SK-N-DZ (cell line): ENCODE data around the gene NRP1.

ENCODE experiments used
- DNase-seq: peaks from one replicate; pipeline ENCODE4 v3.0.0-alpha.2; 2015; ENCODE audit warnings: low spot score

NRP1 gene

DNA sequence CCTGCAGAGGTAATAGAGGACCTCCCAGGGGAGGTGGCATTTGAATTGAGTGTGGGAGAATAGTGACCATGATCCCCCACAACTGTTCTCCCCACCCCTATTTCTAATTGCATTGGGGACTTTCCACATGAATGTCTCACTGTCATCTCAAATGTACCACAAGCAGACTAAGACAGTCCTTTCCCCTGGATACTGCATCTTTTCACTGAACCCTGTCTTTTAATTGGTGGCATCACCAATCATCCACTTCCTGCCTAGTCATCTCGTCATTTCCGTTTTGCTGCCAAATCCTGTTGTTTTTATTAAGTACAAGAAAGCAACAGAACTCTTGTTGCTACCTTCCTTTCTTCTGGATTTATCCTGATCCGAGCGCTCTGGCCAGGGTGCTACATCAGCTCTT lies 120.3 kb downstream of the NRP1 start:
- no peak for DNase-seq

DNA sequence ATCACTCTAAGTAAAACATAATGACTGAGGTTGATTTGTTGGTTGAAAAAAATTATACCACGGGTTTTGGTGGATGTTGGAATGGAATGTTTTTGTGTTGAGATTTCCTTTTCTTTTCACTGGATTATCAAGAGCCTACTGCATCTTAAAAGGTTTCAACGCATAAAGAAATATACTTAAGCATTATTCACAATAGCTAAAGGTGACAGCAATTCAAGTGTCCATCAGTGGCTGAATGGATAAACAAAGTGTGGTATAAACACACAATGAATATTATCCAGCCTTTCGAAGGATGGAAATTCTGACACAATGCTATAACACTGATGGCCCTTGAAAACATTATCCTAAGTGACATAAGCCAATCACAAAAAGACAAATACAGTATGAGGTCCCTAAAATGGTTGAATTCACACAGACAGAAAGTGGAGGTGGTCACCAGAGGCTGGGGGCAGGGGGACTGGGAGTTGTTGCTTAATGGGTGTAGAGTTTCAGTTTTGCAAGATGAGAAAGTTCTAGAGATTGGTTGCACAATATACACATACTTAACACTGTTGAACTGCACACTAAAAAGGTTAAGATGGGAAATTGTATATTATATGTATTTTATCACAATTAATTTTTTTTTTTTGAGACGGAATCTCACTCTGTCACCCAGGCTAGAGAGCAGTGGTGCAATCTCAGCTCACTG lies 122.3 kb downstream of the NRP1 start:
- no peak for DNase-seq

- no peak for DNase-seq
Measured at GRCh38 chr10:33211106-33211878, 123.2 kb downstream of the NRP1 start.

GRCh38 chr10:33209802-33210201 lies 124.7 kb downstream of the NRP1 start:
- DNase-seq: no peak

GRCh38 chr10:33208166-33208565 lies 126.3 kb downstream of the NRP1 start:
- no peak for DNase-seq

- no peak for DNase-seq
Measured at GRCh38 chr10:33204031-33204430, 130.4 kb downstream of the NRP1 start.

- no peak for DNase-seq
Measured at GRCh38 chr10:33201971-33202370, 132.5 kb downstream of the NRP1 start.

DNA sequence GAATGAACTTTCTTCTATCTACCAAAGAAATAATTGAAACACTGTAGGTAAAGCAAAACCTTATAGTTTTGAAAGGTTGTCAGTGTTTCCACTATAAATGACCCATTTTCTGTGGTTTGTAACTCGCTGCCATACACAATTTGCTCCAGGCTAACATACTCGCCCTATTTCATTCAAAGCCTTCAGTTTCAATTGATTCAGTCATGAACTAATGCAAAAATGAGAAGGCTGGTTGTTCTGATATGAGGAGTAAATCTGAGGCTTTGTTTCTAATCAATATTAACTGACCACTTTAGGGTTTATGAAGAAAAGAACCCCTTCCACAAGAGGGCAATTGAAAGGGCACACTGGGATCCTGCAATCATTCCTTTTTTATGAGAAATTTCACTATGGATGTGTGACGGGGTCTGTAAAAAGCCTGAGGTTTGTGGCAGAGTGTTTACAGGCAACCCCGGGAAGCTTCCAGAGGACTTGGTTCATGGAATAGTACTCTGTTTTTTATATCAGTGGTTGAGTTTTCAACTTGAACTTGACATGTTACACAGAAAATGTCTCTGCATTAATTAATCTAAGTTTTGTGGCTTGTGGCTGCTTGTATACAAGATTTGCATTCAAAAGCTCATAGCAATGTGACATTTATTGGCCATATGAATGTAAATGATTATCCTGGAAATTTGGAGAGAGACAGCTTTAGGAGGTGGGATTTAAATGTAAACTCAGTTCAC lies 133.2 kb downstream of the NRP1 start:
- DNase-seq: no peak

DNA sequence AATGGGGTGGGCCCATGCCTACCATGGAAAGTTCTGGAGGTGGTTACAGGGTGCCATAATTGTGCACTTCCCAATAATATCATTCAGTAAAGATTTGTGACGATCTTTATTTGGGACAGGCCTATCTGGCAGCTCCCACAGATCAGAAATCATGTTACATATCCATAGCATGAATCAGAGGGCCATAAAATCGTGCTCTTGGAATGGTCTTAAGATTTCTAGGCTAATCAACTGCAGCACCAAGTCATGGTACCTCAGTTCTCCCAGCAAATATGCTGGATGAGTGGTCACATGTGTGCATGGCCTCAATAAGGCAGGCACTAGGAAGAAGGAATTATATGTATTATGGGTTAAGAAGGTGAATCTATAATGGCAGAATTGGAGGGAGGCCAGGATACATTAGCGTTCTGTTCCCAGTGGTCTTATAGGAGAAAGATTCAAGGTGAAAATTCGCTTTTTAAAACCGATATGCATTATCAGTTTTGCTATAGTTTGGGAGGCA lies 134.7 kb downstream of the NRP1 start:
- no peak for DNase-seq

DNA sequence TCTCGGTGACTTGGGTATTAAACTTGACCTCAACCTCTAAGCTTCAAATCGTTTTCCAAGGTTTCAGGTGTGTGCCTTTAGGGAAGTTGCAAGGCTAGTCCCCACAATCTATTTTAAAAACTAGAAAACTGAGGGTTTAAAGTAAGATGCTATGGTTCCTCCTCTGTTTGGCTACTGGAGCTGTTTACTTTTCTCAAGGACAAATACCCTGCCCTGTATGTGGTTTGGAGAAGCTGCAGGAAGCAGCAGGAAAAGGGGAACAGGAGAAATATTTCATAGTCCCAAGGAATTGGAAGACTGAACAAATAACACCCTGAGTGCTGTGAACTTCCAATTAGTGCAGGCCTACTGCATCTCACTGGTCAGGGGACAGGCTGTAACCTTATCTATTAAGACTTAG lies 135.9 kb downstream of the NRP1 start:
- no peak for DNase-seq

GRCh38 chr10:33196710-33197491 lies 137.6 kb downstream of the NRP1 start:
- no peak for DNase-seq

DNA sequence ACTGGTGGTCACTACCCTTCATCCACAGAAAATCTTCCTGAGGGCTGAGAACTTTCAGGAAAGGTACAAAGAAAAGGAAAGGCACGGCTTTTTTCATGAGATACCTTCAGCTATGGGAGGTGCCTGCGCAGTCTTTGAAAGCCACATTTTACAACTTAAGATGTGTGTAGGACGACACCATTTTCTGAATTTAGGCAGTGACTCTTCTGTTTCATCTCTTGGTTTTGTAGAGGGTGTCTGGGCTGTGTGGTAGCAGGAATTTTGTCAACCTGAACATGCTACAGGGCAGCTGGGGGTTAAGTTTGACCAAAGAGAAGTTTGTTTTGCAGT lies 138.1 kb downstream of the NRP1 start:
- no peak for DNase-seq

DNA sequence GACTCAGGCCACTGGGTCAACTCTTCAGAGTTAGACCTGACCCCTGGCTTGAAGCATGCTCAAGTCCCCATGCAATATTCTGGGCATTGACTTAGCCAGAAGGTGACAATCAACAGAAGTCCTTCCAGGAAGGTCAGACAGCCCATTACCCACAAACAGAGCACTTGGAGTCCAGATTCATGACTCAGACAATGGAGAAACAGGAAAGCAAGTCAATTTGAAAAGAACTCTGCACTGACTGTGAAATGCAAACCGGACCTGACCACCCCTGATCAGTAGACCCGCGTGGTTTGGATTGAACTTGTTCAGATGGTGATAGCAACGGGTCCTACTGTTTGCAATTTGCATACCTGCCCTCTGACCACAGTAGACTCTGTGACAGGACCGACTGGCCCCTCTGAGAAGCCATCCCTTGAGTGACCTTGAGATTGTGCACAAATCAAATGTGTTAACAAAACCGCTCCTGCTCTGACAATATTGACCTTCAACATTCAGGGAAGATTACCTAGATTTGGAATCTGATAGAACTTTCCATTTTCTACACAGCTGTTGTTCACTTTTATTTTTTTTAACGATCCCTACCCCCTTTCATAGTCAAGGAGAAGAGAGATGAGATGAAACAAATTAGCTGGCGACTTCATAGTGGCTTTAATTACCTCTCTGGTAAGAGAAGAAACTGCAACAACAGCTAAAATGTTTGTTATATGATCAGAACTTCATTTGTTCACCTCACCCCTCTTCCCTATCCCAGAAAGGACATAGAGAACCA lies 138.7 kb downstream of the NRP1 start:
- no peak for DNase-seq

GRCh38 chr10:33193701-33194521 lies 140.6 kb downstream of the NRP1 start:
- no peak for DNase-seq

- peak; percentile 62 for DNase-seq
Measured at GRCh38 chr10:33193057-33193700, 141.3 kb downstream of the NRP1 start.

GRCh38 chr10:33192190-33192589 lies 142.3 kb downstream of the NRP1 start:
- DNase-seq: no peak

DNA sequence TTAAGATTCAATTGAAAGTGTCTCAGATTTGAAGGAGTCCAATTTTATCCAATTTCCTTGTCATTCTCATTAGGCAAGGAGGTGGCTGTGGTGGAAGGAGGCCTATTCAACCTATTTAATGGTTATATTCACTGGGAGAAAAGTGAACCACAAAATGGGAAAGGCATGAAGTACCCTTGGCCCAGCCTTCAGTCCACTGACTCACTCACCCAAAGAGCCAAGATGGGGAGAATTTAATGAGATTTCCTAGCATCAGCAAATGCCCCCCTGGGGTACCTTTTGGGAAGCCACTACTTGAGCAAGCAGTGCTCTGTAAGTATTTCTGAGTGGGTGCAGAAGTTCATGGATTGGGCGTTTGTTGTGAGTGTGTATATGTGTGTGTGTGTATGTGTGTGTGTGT lies 144.1 kb downstream of the NRP1 start:
- DNase-seq: no peak

DNA sequence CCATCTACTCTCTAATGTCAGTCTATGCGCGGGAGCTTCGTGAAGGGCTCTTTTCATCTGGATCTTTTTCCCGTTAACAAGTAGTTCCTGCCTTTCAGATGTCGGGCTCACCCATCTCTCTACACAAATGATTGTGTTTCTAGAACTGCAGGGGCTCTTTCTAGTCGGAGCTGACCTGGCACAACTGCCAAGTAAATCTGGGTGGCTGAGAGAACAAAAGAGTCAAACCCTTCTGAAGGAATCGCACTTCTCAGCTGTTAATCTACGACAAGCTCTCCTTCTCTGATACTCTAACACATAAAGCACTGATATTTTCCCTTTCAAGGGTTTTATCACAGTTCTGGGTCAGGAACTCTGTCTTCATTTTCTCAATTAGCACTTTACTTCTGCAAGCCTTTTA lies 144.7 kb downstream of the NRP1 start:
- no peak for DNase-seq

- no peak for DNase-seq
Measured at GRCh38 chr10:33189363-33189762, 145.1 kb downstream of the NRP1 start.
